AG04449 (cell line): ENCODE measurements around the gene NDUFS8.

Source experiments
- CTCF ChIA-PET: fragments of 350-600 bp; formaldehyde crosslinking; extraction: SDS; loops from one replicate; lab custom pipeline; 2021; ENCODE audit warnings: antibody characterized with exemption; lab: Yijun Ruan, JAX
- POLR2A ChIA-PET: fragments of 400-600, 350-600 bp; formaldehyde crosslinking; extraction: SDS; loops from one replicate; lab custom pipeline; 2020; ENCODE audit warnings: antibody characterized with exemption, inconsistent platforms; lab: Yijun Ruan, JAX
- DNase-seq: peaks from one replicate; pipeline ENCODE4 v3.0.0-alpha.2; 2010; ENCODE audit warnings: low read depth, low spot score
- H3K4me3 ChIP-seq: 2 replicates; pipeline ENCODE4 v1.5.1; 2011; ENCODE audit warnings: low read depth, mild to moderate bottlenecking, control low read depth, low read length
- TF ChIP-seq, protein P1 (sequence below): IDR thresholded peaks from one replicate; pipeline ENCODE4 v1.5.1; 2011; ENCODE audit warnings: mild to moderate bottlenecking, moderate library complexity, low read length, control low read depth, inconsistent platforms; ENCODE audit not compliant: insufficient read depth; ENCODE audit errors: missing control alignments

Gene NDUFS8

DNA sequence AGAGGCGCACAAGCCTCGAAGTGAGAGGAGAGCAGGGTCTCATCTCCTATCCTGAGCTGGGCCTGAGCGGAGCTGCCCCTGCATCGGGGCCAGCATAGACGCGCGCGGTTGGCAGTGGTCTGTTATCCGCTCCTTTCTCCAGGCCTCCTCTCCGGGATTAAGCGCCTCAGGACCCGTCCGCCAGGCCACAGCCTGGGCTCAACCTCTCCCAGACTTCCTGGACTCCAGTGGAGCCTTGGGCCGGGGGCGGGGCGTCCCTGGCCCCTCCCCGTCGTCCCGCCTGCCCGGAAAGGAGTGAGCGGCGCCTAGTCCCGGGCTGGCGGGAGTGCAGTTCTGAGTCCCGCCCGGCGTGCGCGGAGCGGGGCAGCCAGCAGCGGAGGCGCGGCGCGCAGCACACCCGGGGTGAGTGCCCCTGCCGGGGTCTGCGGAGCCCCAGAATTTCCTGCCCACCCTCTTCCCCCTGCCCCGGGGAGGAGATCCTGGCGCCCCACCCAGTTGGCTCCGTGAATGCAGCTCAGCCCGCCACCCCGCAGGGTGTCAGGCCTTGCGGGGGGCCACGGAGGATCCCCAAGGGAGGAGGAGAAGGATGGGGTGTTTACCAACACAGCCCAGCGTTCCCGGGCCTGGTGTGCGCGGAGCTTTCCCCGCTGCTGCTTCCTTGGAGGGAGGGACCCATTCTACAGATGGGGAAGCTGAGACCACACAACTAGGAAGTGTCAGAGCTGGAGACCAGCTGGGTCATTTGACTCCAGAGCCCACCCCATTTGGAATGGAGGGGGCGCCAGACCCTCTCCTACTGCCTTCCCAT, 8.4 kb downstream of the NDUFS8 start, which contains the start of gene TCIRG1:
TSS of gene TCIRG1 (plus strand) at position 308 of the 808 bp plus-strand sequence. CDS start 2,247 bp downstream, outside the sequence.
- ChIA-PET POLR2A (interaction anchor here (0.7 to 2.0 kb wide), 4 partner anchors 10 to 28 kb away, joined by 3 to 5 read pairs (median 5); partner anchors contain the start of gene ALDH3B1), CTCF (interaction anchor here (0.8 to 2.3 kb wide), 3 partner anchors 8 to 167 kb away, joined by 3 to 5 read pairs (median 4); partner anchors contain the start of gene NDUFS8)
- peak within 1 kb of the TSS; percentile 73 for H3K4me3 ChIP-seq
- no peak for DNase-seq
- TF ChIP-seq, protein P1, sequence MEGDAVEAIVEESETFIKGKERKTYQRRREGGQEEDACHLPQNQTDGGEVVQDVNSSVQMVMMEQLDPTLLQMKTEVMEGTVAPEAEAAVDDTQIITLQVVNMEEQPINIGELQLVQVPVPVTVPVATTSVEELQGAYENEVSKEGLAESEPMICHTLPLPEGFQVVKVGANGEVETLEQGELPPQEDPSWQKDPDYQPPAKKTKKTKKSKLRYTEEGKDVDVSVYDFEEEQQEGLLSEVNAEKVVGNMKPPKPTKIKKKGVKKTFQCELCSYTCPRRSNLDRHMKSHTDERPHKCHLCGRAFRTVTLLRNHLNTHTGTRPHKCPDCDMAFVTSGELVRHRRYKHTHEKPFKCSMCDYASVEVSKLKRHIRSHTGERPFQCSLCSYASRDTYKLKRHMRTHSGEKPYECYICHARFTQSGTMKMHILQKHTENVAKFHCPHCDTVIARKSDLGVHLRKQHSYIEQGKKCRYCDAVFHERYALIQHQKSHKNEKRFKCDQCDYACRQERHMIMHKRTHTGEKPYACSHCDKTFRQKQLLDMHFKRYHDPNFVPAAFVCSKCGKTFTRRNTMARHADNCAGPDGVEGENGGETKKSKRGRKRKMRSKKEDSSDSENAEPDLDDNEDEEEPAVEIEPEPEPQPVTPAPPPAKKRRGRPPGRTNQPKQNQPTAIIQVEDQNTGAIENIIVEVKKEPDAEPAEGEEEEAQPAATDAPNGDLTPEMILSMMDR: no peak

DNA sequence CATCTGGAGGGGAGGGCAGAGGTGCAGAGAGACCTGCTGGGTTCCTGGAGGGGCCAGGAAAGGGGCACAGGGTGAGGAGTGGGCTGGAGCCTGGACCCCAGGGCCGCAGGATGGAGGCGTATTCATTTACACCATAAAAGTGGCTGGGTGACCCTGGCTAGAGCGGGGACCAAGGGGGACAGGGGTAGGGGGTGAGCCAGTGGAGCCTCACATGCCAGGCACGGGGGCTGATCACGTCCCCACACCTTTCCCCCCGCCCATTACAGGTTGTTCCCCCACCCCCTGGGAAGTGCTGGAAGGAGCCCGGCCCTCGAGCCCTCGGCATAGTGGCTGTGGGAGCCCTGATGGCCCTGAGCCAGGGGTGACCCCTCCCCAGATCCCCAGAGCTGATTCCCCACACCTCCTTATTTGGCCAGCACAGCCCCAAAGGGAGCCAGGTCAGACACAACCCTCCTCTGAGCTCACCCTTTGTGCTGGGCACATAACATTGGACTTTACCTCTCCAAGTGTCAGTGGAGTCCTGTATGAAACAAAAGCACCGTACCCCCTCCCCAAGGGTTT, 9.1 kb downstream of the NDUFS8 start:
- DNase-seq: no peak
- ChIA-PET CTCF (interaction anchor here (0.8 to 1.0 kb wide), 3 partner anchors 9 to 169 kb away, joined by 3 read pairs; partner anchors contain the start of gene NDUFS8), POLR2A (interaction anchor here (0.7 to 1.6 kb wide), 5 partner anchors 10 to 173 kb away, joined by 3 to 9 read pairs (median 5); partner anchors contain the start of gene ALDH3B1)
- peak overlapping the region; percentile 73 for H3K4me3 ChIP-seq
- TF ChIP-seq, protein P1: no peak

DNA sequence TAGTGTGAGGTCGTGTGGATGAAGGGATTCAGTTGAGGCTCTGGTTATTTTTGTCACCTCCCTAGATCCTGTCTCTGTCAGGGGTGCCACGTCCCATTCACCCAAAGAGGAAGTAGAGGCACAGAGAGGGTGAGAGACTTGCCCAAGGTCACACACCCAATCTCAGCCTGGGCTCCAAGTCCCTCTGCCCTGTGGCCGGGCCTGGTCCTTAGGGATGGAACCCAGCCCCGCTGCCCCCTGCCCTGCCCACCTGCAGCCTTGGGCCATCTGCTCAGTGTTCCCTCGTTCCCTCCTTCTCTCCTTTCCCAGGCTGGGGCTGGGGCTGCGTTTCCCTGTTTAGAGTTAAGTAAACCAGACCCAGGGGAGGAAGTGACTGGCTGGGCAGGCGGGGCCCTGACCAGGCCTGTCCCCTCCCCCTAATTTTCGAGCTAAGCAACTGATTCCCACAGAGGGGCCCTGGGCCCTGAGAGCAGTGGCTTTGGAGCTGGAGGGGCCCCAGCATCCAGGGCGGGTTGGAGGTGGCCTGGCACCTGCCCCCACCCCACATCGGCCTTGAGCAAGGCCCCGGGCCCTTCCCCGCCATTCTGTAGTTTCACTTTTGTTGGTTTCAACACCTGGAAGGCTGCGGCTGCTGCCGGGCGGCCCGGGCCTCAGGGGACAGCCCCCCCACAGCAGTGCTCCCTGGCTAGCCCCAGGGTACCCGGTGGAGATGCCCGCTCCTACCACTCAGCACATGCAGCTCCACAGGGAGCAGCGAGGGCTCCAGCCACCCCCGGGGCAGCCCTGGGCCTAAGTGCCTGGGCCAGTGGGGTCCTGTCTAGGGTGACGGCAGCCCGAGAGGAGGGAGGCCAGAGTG, 9.8 kb downstream of the NDUFS8 start:
- H3K4me3 ChIP-seq: peak overlapping the region; percentile 73
- TF ChIP-seq, protein P1: no peak
- CTCF ChIA-PET: interaction anchor here (0.8 to 1.0 kb wide), 2 partner anchors 164 to 168 kb away, joined by 3 read pairs; no protein-coding TSS in a partner anchor
- POLR2A ChIA-PET: interaction anchor here (1.1 to 1.7 kb wide), 4 partner anchors 10 to 172 kb away, joined by 3 to 9 read pairs (median 4); partner anchors contain the start of gene ALDH3B1
- peak; percentile 28 for DNase-seq

DNA sequence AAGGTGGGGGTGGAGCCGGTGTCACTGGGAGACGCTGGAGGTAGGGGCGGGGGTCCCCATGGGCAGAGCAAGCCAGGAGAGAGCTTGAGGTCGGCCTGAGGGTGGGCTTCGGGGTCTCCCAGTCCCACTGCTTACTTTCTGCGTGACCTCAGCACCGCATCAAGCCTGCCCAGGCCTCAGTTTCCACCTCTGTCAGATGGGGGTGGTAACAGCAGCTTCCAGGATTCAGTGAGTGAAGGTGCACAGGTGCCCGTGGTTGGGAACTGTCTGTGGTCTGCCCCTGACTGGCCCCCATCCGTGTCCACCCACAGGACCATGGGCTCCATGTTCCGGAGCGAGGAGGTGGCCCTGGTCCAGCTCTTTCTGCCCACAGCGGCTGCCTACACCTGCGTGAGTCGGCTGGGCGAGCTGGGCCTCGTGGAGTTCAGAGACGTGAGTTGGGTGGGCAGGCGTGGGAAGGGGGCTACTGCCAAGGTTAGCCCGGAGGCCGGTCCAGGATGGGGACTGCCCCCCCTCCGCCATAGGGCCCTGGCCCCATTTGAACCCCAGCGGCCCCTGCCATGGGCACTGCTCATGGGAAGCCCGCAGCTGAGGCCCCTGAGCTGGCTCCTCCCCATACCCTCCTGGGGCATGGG, 10.6 kb downstream of the NDUFS8 start:
- H3K4me3 ChIP-seq: peak overlapping the region; percentile 73
- POLR2A ChIA-PET: interaction anchor here (1.1 to 1.7 kb wide), 5 partner anchors 10 to 171 kb away, joined by 3 to 9 read pairs (median 4); partner anchors contain the start of genes ALDH3B1 and NDUFS8
- CTCF ChIA-PET: interaction anchor here (1.0 to 1.5 kb wide), 2 partner anchors 32 to 168 kb away, joined by 3 read pairs; no protein-coding TSS in a partner anchor
- DNase-seq: no peak
- TF ChIP-seq, protein P1: no peak

DNA sequence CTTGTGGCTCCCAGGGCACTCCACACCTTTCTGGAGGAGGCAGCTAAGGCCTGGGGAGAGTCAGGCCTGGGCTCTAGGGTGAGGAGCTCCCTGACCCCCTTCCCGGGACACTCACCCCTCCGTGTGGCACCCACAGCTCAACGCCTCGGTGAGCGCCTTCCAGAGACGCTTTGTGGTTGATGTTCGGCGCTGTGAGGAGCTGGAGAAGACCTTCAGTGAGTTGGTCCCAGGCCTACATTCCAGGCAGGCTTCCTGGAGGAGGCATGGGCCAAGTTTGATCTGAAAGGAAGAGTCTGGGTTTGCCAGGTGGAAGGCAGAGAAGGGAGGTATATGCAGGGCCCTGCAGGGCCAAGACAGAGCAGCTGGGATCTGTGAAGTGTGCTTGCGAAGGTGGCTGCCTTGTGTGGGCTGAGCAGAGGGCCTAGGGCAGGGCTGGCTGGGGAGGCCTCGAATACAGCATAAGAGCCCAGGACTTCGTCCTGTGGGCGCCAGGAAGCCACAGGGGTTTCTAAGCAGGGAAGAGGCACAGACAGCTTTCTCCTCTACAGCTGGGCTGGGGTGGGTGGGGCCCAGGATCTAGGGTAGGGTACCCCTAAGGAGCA, 11.2 kb downstream of the NDUFS8 start:
- DNase-seq: no peak
- TF ChIP-seq, protein P1: no peak
- ChIA-PET CTCF (interaction anchor here (1.5 kb wide), 1 partner anchor 33 kb away, joined by 3 read pairs; no protein-coding TSS in a partner anchor), POLR2A (interaction anchor here (0.6 to 2.8 kb wide), 5 partner anchors 11 to 32 kb away, joined by 3 to 17 read pairs (median 5); partner anchors contain the start of genes ALDH3B1 and NDUFS8)
- H3K4me3 ChIP-seq: no peak overlapping the region
